A172 (cell line): ENCODE data around the gene OR2F2. TPM values are rescaled to one million over a fixed set of nuclear protein-coding genes. Genes with fewer than 3 reads are reported as not detected.

ENCODE experiments used
- DNase-seq: peaks from one replicate; pipeline ENCODE4 v3.0.0-alpha.2; 2015; ENCODE audit warnings: low spot score
- total RNA-seq: library from RNA; depleted of rRNA; stranded (reverse); fragments of >200 nt; shearing (Covaris generic); gene quantifications from 2 replicates; pipeline ENCODE4 v1.2.3, GENCODE V29; 2014

Gene OR2F2
- total RNA-seq, 1 experiment from 2014 or later = not detected

DNA sequence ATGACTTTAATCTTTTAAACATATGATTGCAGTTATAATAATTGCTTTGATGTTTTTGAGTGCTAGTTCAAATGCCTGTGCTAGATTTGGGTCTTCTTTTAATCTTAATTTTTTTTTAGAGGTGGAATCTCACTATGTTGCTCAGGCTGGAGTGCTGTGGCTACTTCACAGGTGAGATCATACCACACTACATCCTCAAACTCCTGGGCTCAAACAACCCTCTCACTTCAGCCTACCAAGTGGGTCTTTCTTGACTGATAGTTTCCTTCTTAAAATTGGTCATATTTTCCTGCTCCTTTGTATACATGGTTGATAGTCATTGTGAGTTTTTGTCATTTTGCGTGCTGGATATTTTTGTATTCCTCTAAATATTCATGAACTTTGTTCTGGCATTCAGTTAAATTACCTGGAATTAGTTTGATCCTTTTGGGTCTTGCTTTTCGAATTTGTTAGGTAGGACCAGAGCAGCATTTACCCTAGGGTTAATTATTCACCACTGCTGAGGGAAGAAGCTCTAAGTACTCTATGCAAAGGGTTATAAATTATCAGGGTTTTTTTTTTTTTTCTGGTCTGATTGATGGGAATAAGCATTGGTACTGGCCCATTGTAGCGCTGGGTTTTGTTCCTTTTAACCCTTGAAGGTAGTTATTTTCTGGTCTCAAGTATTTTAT lies 21.0 kb upstream of the OR2F2 start:
- DNase-seq = no peak

DNA sequence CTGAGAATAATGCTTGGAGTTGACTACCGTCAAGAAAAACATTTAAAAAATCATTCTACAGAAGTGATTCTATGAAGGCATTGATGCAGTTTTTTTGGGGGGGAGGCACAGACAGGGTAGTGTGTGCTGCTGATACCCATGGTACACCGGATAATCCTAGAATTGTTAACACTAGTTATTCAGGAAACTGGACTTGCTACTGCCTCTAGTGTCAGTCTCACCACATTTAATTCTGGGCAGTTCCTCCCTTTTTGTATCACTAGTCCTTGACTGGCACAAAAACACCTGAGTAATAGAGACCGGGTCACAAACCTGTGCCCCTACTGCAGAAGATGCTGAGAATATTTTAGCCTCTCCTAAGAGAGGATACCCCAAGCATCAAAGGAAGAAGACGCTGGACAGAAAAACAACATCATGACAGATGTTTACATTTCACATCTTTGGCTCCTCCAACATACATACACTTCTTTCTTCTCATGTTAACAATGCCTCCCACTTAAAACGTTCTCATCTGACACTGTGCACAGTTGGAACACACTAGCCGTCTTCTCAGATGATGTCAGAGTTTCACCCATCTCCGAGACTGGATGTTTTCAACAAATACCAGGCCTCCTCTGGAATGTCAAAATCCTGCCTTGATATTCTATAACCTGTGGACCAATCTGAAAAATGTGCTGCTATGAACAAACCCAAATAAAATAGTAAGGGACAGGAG lies 19.9 kb upstream of the OR2F2 start:
- DNase-seq = no peak

DNA sequence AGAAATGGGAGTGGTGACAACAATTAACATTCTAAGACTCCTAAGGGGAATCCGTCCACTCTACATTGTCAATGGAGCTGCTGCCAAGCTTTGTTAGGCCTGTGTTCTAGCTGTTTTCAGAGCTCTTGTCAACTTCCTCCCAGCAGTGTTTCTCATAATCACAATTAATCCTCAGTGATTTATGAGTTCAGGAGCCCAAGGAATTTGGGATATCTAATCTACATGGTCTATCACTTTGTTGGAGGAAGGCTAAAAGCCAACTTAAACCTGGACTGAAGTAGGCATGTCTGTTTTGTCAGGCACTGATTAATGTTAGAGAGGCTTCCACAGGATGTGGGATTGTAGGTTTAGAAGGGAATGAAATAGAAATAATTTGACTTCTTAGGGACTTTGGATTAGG lies 10.2 kb upstream of the OR2F2 start:
- no peak for DNase-seq

DNA sequence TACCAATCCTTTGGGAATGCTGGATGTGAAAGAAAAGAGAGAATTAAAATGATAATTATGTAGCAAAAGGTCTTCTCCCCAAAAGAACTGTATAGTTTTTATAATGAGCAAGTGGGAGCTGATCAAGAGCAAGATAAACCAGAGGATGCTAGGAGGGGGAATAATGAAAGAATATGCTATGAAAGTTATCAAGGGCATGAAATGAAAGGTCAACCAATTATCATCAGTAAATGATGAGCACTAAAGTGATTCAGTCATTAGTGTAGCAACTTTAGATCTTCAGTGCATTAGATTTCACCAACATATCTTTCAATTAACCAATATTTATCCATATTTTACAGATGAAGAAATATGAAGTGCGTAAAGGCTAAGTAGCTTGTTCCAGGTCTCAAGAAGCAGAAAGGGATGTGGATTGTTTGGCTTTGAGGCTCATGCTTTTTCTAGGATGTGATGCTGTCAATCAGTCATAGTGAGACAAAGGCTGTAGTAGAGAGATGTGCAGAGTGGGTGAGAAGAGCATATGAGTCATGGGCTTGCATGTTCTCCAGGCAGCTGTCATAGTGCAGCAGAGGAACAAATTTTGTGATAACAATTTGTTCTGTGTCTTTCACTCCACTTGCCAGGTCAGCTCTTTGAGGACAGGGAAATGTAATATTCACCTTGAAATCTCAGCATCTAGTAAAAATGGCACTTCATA lies 5.7 kb upstream of the OR2F2 start:
- DNase-seq = no peak

DNA sequence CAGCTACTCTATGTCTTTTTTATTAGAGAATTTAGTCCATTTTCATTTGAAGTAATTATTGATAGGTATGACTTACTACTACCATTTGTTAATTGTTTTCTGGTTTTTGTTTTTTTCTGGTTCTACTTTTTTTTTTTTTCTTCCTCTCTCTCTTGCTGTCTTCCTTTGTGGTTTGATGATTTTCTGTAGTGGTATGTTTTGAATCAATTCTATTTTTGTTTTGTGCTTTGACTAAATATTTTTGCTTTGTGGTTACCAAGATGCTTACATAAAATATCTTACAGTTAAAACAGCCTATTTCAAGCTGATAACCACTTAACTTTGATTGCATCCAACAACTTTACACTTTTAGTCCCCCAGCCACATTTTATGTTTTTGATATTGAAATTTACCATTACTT lies 3.3 kb upstream of the OR2F2 start:
- DNase-seq = no peak

DNA sequence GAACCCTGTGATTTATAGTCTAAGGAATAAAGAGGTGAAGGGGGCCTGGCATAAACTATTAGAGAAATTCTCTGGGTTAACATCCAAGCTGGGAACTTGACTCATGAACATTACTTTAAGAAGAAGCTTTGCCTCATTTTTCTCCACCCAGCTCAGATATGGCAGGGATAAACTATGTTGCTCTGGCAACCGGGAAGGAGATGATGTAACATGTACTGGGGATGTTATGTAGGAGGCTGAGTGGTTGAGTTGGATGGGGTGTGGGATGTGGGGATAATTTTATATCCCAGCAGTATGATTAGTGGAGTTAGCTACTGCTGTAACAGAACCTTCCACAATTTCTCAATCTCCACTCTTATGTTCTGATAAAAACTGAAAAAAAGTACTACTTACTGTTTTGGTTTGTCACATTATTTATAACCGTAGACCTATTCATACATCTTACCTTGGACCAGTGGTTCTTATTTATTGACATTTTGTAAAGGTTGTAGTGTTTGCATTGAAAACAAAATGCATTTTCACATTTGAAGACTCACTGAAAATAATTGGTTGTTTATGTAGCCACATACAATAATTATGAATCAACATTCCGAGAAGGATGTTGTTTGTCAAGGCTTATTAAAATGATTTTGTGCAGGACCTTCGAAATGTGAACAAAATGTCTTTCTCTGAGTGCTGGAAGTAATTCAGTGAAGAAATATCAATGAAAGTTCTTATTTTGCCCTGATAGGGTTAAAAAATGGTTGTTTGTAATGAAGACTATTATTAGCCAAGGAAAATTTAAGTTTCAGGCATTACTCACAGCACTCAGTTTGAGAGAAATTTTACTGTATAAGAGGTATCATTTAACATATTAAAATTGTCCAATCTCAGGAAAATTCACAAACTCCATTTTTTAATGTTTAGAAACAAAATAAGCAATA lies 1.3 kb downstream of the OR2F2 start:
- no peak for DNase-seq

DNA sequence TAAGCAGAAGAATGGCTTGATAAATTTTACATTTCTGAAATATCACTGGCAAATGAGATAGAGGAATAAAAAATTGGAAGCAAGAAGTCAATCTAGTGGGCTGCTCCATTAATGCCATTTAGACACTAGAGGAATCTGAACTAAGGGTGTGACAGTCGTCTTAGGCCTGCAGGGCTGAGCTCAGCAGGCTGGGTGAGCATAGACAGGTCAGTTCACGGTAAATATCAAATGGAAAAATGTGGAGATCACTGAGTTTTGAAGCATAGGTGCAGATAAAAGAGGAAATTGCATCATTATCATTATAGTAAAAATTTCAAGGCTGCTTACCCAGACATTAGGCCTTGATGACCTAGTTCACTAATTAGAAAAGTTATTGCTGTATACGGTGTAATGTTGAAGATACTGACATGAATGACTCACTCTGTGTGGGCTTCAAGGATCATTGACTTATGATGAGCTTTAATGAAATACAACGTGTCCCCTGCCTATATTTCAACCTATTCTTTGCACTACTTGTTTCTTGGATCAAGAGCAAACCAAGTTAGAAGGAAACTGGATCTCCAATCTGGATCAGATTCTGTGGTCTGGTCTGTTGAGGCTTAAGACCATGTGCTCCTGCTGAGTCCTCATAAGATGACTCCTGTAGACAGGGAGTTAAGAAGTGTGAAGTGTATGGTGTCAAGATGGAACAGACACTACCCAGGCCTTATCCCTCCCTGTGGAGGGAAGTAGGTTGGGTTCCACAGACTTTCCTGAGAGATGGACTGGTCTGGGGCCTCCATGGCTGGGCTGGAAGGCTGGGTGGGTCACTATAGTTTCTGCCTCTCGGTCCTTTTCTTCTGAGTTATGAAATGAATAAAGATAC lies 3.6 kb downstream of the OR2F2 start:
- DNase-seq = no peak

DNA sequence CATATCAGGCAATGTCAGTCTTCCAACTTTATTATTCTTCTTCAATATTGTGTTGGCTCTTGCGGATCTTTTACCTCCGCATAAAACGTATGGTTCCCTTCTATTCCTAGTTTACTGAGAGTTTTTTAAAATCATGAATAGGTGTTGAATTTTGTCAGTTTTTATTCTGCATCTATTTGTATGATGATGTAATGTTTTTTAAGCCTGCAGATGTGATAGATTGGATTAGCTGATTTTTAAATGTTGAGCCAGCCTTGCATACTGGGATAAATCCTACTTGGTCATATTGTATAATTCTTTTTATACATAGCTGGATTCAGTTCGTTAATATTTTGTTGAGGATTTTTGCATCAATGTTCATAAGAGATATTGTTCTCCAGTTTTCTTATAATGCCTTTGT lies 10.4 kb downstream of the OR2F2 start:
- DNase-seq = no peak

DNA sequence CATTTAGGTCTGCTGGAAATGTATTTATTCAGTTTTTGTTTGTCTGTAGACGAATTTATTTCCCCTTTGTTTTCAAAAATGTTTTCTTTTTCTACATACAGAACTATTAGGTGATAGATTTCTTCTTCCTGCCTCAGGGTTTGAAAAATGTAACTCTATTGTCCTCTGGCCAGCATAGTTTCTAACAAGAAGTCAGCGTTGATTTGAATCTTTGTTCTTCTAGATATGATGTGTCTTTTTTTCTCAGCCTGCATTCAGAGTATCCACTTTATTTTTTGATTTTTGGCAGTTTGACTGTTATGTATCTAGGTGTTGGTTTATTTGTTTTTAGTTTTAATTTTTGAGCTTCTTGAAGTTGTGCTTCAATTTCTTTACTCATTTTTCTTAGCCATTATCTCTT lies 12.1 kb downstream of the OR2F2 start:
- DNase-seq = no peak

DNA sequence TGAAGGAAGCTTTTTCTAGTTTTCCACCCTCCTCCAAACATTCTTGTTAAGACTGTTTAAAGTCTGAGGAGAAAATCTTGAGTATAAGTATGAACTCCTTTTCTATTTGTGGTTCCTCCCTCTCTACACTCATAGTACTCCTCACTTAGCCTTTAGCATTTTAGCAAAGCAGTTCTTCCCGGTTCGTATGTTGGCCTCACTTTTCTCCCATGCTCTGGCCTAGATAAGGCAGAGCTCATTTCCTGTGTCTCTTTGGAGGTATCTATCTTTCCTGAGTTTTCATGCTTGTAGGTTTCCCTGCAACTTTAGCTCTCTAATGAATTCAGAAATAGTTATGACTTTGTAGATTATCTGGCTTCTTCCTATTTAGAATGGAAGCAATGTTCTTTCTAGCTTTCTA lies 13.7 kb downstream of the OR2F2 start:
- DNase-seq = no peak

DNA sequence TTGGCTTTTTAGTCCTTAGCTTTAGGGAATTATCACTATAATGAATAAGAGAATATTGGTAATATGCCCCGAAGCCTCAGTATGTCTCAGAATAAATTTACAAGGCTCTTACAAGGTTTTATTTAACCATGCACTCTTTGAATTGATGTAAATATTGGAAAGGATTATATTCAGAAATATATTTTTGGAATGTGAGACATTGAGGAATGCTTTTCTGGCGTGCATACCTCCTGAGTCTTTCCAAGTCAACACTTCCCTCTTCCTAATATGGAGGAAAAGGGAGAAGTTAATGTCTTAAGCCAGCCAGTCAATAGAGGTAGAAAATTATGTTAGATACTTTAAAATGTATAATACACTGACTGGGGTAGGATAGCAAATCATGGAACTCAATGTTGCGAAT lies 18.4 kb downstream of the OR2F2 start:
- no peak for DNase-seq

DNA sequence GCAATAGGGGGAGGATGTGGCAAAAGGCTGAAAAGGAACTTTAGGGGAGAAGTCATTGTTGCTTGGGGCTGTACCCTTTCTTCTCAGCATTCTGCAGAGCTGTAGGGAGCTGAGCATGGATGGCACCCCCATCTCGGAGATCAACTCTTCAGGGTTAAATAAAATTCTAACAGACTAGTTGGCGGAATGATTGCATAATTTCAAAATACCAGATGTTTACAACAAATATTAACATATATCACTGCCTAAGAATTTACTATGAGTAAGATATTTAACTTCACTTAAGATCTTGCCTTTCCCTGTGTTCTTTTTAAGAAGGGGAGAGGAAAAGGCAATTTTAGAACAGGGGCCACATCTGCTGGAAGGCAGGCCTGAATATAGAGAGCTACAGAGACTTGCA lies 19.1 kb downstream of the OR2F2 start:
- no peak for DNase-seq

DNA sequence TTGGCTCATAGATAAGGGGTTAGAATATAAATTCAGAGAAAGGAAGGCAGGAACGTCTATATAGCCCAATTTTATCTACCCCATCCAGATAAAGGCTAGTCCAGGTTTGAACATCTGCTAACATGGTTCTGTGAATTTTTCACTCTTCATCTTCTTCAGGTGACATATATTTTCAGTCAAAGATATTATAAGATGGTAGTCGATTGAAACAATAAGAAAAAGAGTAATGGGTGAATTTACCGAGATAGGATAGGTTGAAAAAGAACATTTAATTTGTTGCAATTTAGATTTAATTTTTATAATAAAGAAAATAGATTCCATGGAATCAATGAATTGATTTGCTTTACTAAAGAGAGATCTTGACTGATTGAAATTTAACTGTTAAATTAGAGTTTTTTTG lies 19.5 kb downstream of the OR2F2 start, which contains the start of gene OR2F1:
Gene OR2F1, plus strand, starts transcription at position 301 of the 400 bp plus-strand sequence. CDS start 5,127 bp downstream, outside the sequence.
- DNase-seq = no peak

DNA sequence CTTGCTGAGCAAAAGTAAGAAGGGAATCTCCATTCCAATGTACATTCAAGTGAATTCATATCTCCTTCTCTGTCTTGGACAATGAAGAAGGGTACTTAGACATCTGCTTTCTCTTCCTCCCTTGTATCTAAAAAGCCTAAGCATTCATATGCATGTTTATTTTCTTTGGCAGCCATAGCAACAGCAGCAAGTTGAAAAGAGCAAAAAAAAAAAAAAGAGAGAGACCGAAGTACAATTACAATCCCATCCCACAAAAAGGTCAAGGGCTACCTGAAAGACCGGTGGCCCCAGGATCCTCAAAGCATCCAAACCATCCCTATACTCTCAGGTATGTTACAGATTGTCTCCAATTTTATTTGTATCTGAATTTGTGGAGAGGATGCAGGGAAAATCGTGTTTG lies 23.7 kb downstream of the OR2F2 start:
- no peak for DNase-seq

DNA sequence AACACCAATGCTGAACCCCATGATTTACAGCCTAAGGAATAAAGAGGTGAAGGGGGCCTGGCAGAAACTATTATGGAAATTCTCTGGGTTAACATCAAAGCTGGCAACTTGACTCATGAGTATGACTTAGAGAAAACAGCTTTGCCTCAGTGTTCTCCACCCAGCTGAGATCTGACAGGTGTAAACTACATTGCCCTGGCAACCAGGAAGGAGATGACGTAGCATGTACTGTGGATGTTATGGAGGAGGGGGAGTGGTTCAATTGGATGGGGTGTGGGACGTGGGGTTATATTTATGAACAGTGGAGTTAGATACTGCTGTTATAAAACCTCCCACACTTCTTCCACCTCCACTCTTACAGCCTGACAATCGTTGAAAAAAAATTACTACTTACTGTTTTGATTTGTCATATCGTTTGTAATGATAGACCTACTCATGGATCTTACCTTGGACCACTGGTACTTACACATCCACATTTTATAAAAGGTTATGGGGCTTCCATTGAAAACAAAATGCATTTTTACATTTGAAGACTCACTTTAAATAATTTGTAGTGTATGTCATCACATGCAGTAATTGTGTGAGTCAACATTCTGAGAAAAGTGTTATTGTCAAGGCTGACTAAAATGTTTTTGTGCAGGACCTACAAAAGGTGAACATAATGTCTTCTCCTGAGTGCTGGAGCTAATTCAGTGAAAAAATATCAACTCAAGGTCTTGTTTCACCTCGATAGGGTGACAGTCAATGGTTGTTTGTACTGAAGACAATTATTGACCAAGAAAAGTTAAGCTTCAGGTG lies 26.0 kb downstream of the OR2F2 start:
- no peak for DNase-seq

DNA sequence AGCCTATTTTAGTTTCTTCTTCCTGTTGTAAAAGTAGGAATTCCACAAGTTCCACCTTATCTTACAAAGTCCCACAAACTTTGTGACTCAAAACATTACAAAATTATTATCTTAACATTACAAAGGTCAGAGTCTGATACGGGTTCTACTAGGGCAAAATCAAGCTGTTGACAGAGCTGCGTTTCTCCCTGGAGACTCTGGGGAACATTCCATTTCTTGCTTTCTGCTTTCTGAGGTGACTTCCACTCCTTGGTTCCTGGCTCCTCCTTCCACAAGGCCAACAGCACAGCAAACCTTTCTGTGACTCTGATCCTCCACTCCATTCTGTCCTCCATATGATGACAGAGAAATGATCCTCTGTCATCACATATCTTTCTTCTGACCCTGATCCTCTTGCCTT lies 30.2 kb downstream of the OR2F2 start:
- DNase-seq = no peak

DNA sequence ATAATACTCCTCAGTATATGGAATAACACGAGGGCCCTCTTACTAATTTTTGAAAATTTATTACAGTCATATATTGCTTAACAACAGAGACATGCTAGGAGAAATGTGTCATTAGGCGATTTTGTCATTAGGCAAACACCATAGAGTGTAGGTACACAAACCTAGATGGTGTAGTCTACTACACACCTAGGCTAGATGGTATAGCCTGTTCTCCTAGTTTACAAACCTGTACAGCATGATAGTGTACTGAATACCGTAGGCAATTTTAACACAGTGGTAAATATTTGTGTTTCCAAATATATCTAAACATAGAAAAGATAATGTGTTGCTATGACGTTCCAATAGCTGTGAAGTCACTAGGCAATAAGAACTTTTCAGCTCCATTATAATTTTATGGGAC lies 32.4 kb downstream of the OR2F2 start:
- DNase-seq = no peak

DNA sequence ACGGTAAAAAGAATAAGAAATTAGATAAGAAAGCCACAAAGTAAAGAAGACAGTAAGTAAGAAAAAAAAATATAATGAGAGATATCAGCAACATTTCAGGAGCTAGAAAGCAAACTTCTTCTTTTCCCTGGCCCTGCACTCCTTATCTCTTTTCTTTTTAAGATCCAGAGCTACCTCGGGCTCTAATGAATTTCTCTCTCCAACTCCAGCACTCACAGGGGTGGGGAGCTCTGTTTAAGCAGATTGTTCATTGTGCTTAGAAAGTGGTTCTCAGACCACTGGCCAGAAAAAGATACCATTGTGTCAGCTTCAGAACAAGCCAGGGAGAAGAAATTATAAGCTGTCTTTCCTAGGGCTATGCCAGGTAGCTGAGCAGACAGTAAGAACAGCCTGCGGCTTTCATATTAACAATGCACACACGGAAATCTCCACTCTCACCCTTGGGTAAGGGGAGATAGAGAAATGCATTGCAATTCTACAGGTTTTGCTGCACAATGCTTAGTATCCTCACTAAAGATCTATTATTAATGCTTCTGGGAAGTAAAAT lies 38.9 kb downstream of the OR2F2 start:
- DNase-seq = no peak

DNA sequence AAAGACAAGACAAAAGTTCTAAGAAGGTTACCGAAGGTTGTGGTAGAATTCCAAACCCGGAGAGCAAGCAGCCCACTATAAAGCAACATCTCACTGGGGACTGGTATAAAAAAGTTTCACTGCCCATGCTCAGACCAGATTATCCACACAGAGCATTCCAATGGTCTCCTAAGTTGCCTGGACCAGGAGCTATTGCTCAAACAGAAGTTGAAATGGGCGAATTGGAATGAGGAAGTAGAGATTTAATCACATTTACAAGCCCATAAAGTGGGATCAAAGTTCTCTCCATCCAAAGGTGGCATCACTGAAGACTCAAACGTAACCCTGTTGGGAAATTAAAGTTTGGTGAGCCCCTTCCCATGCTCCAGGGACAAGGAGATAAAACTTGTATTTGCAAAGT lies 39.4 kb downstream of the OR2F2 start:
- DNase-seq = no peak

DNA sequence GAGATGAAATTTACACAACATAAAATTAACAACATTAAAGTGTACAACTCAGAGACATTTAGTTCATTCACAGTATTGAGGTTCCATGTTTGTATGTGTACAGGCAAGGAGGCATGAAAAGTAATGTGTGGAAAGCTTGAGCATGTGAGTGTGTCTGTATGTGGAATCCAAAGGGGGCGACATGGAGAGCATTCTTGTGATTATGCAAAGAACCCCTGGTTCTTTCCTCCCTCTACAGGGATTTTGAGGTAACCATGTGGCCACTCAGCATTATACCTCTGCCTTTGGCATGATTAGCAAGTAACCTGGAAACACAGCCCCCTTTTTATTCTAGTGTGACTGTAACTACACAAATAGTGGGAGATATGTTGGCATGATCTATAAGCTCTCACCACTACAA lies 40.6 kb downstream of the OR2F2 start:
- DNase-seq = no peak
